ENCODE measurements around the gene INTS1.
"Not testable (repeated sequence)": the region's sequence is repeated elsewhere in the genome, so short reads cannot be mapped to it uniquely, and the experiment has no call there.

The INTS1 gene

GRCh38 chr7:1525409-1525808 is 21.2 kb upstream of the INTS1 start:
- CTCF ChIA-PET: no interaction called here
- TF ChIP-seq SUZ12 (IDR thresholded peaks at IDR 0.05): no peak
- TF ChIP-seq BHLHE40 (IDR thresholded peaks at IDR 0.05; ENCODE audit: borderline replicate concordance): no peak
- no peak for TF ChIP-seq TARDBP (IDR thresholded peaks at IDR 0.05)
- TF ChIP-seq LEF1 (IDR thresholded peaks at IDR 0.05; ENCODE audit: borderline replicate concordance): no peak
- no peak for TF ChIP-seq ARNT (IDR thresholded peaks at IDR 0.05)
- no peak for TF ChIP-seq HDGF (IDR thresholded peaks at IDR 0.05; ENCODE audit: borderline replicate concordance)
- DNase-seq (ENCODE audit: extremely low spot score): no peak
- POLR2A ChIA-PET: no interaction called here

GRCh38 chr7:1523844-1524243 is 19.7 kb upstream of the INTS1 start:
- ChIA-PET POLR2A (no interaction called here), CTCF (no interaction called here)

GRCh38 chr7:1523208-1523607 is 19.0 kb upstream of the INTS1 start:
- ChIA-PET CTCF (no interaction called here), POLR2A (no interaction called here)

More at GRCh38 chr7:1523844-1524243, 19.7 kb upstream of the INTS1 start:
- TF ChIP-seq SP1 (IDR thresholded peaks at IDR 0.05): no peak
- TF ChIP-seq NFRKB (IDR thresholded peaks at IDR 0.05): no peak
- no peak for TF ChIP-seq ARNT (IDR thresholded peaks at IDR 0.05)
- TF ChIP-seq ELF4 (IDR thresholded peaks at IDR 0.05): no peak
- no peak for TF ChIP-seq FOXK2 (IDR thresholded peaks at IDR 0.05)
- TF ChIP-seq SUZ12 (IDR thresholded peaks at IDR 0.05): no peak
- TF ChIP-seq HDGF (IDR thresholded peaks at IDR 0.05; ENCODE audit: borderline replicate concordance): no peak
- no peak for TF ChIP-seq FOXA1 (IDR thresholded peaks at IDR 0.05)
- no peak for TF ChIP-seq L3MBTL2 (conservative IDR thresholded peaks at IDR 0.05)
- no peak for TF ChIP-seq FOXM1 (IDR thresholded peaks at IDR 0.05; ENCODE audit: borderline replicate concordance)
- TF ChIP-seq PKNOX1 (IDR thresholded peaks at IDR 0.05): no peak
- no peak for TF ChIP-seq LEF1 (IDR thresholded peaks at IDR 0.05; ENCODE audit: borderline replicate concordance)
- TF ChIP-seq BHLHE40 (IDR thresholded peaks at IDR 0.05; ENCODE audit: borderline replicate concordance): no peak
- no peak for TF ChIP-seq ZNF384 (IDR thresholded peaks at IDR 0.05)
- TF ChIP-seq TARDBP (IDR thresholded peaks at IDR 0.05): no peak
- no peak for TF ChIP-seq CTBP1 (IDR thresholded peaks at IDR 0.05; ENCODE audit: borderline replicate concordance)
- DNase-seq (ENCODE audit: extremely low spot score): no peak

GRCh38 chr7:1521456-1521855 is 17.3 kb upstream of the INTS1 start:
- DNase-seq (ENCODE audit: extremely low spot score): no peak
- POLR2A ChIA-PET: interaction anchor here (1.5 kb wide), 1 partner anchor 12 kb away, joined by 4 read pairs; no protein-coding TSS in a partner anchor
- CTCF ChIA-PET: no interaction called here
- no peak for TF ChIP-seq ARNT (IDR thresholded peaks at IDR 0.05)
- TF ChIP-seq TARDBP (IDR thresholded peaks at IDR 0.05): no peak
- TF ChIP-seq LEF1 (IDR thresholded peaks at IDR 0.05; ENCODE audit: borderline replicate concordance): no peak
- no peak for TF ChIP-seq NFRKB (IDR thresholded peaks at IDR 0.05)
- no peak for TF ChIP-seq PKNOX1 (IDR thresholded peaks at IDR 0.05)
- TF ChIP-seq CTBP1 (IDR thresholded peaks at IDR 0.05; ENCODE audit: borderline replicate concordance): no peak
- TF ChIP-seq FOXM1 (IDR thresholded peaks at IDR 0.05; ENCODE audit: borderline replicate concordance): no peak
- TF ChIP-seq ELF4 (IDR thresholded peaks at IDR 0.05): no peak
- TF ChIP-seq FOXK2 (IDR thresholded peaks at IDR 0.05): no peak
- no peak for TF ChIP-seq L3MBTL2 (conservative IDR thresholded peaks at IDR 0.05)
- TF ChIP-seq FOXA1 (IDR thresholded peaks at IDR 0.05): no peak
- TF ChIP-seq SUZ12 (IDR thresholded peaks at IDR 0.05): no peak
- TF ChIP-seq SP1 (IDR thresholded peaks at IDR 0.05): no peak
- no peak for TF ChIP-seq BHLHE40 (IDR thresholded peaks at IDR 0.05; ENCODE audit: borderline replicate concordance)
- TF ChIP-seq ZNF384 (IDR thresholded peaks at IDR 0.05): no peak
- TF ChIP-seq HDGF (IDR thresholded peaks at IDR 0.05; ENCODE audit: borderline replicate concordance): no peak

More at GRCh38 chr7:1523208-1523607, 19.0 kb upstream of the INTS1 start:
- TF ChIP-seq SUZ12 (IDR thresholded peaks at IDR 0.05): no peak
- no peak for TF ChIP-seq L3MBTL2 (conservative IDR thresholded peaks at IDR 0.05)
- no peak for TF ChIP-seq ARNT (IDR thresholded peaks at IDR 0.05)
- no peak for TF ChIP-seq ZNF384 (IDR thresholded peaks at IDR 0.05)
- TF ChIP-seq NFRKB (IDR thresholded peaks at IDR 0.05): no peak
- no peak for TF ChIP-seq FOXK2 (IDR thresholded peaks at IDR 0.05)
- no peak for TF ChIP-seq CTBP1 (IDR thresholded peaks at IDR 0.05; ENCODE audit: borderline replicate concordance)
- no peak for TF ChIP-seq SP1 (IDR thresholded peaks at IDR 0.05)
- no peak for TF ChIP-seq TARDBP (IDR thresholded peaks at IDR 0.05)
- TF ChIP-seq FOXM1 (IDR thresholded peaks at IDR 0.05; ENCODE audit: borderline replicate concordance): no peak
- no peak for TF ChIP-seq ELF4 (IDR thresholded peaks at IDR 0.05)
- no peak for DNase-seq (ENCODE audit: extremely low spot score)

GRCh38 chr7:1520539-1521234 is 16.5 kb upstream of the INTS1 start:
- ChIA-PET POLR2A (interaction anchor here (1.5 kb wide), 1 partner anchor 10 kb away, joined by 4 read pairs; no protein-coding TSS in a partner anchor), CTCF (interaction anchor here (0.6 kb wide), 1 partner anchor 593 kb away, joined by 3 read pairs; no protein-coding TSS in a partner anchor)
- DNase-seq (ENCODE audit: extremely low spot score): peak; percentile 53
- TF ChIP-seq L3MBTL2 (conservative IDR thresholded peaks at IDR 0.05): no peak

- CTCF ChIA-PET: interaction anchor here (0.6 kb wide), 1 partner anchor 526 kb away, joined by 3 read pairs; no protein-coding TSS in a partner anchor
- DNase-seq (ENCODE audit: extremely low spot score): not testable (repeated sequence)
- POLR2A ChIA-PET: interaction anchor here (0.5 to 1.5 kb wide), 2 partner anchors 8 to 39 kb away, joined by 3 to 4 read pairs; no protein-coding TSS in a partner anchor
Observed at GRCh38 chr7:1519322-1519922, 15.2 kb upstream of the INTS1 start.
